ENCODE measurements around the gene SLC17A2. TPM values are rescaled to one million over a fixed set of nuclear protein-coding genes. Genes with fewer than 3 reads are reported as not detected.

SLC17A2 gene
- total and polyA plus RNA-seq, 2 of the 13 experiments (the other 11 are each of a cell fraction or from before 2014, with no cell fraction given) = 11.2 to 32.4 TPM

- TF ChIP-seq TFDP1 (CRISPR knock-in tag; IDR thresholded peaks at IDR 0.05; ENCODE audit: borderline replicate concordance) = no peak
- peak; percentile 79; the same call in 1 of the 2 replicates for TF ChIP-seq RCOR2 (CRISPR knock-in tag; IDR thresholded peaks at IDR 0.05)
- TF ChIP-seq ZSCAN9 (CRISPR knock-in tag; IDR thresholded peaks at IDR 0.05; ENCODE audit: borderline replicate concordance) = peak; percentile 68
- TF ChIP-seq ZNF232 (CRISPR knock-in tag; IDR thresholded peaks at IDR 0.05; ENCODE audit: borderline replicate concordance) = no peak
- no peak for TF ChIP-seq GTF3A (CRISPR knock-in tag; conservative IDR thresholded peaks at IDR 0.05)
- TF ChIP-seq RBFOX2 (IDR thresholded peaks at IDR 0.05; ENCODE audit: low read depth, low read length) = peak; percentile 38; the same call in 1 of the 2 replicates
- TF ChIP-seq ELF3 (CRISPR knock-in tag; IDR thresholded peaks at IDR 0.05) = peak; percentile 54
- TF ChIP-seq NAIF1 (CRISPR knock-in tag; IDR thresholded peaks at IDR 0.05; ENCODE audit: borderline replicate concordance) = no peak
- TF ChIP-seq EP300 (IDR thresholded peaks at IDR 0.05; ENCODE audit: low read depth in 2 of 2, low read length in 2 of 2) = peak in 1 of 2 experiments; percentile 78; a peak in 1 of 4 replicates
- no peak for TF ChIP-seq EP300 (CRISPR knock-in tag; IDR thresholded peaks at IDR 0.05; ENCODE audit: borderline replicate concordance)
- TF ChIP-seq HNF1B (CRISPR knock-in tag; IDR thresholded peaks at IDR 0.05) = peak; percentile 90
- TF ChIP-seq ZFP90 (CRISPR knock-in tag; IDR thresholded peaks at IDR 0.05; ENCODE audit: borderline replicate concordance) = no peak
- no peak for TF ChIP-seq ZNF33A (CRISPR knock-in tag; IDR thresholded peaks at IDR 0.05; ENCODE audit: borderline replicate concordance)
- 0 out of 2 replicates have a peak, but pooled peaks have one; percentile 11 for TF ChIP-seq KMT2A (CRISPR knock-in tag; IDR thresholded peaks at IDR 0.05)
- TF ChIP-seq KAT8 (CRISPR knock-in tag; IDR thresholded peaks at IDR 0.05) = peak; percentile 50; the same call in 1 of the 2 replicates
- peak; percentile 86 for TF ChIP-seq GATAD2A (CRISPR knock-in tag; IDR thresholded peaks at IDR 0.05)
- peak; percentile 47; the same call in 1 of the 2 replicates for TF ChIP-seq HDAC2 (CRISPR knock-in tag; IDR thresholded peaks at IDR 0.05)
- no peak for TF ChIP-seq ZNF891 (CRISPR knock-in tag; IDR thresholded peaks at IDR 0.05)
- no peak for TF ChIP-seq SALL2 (CRISPR knock-in tag; IDR thresholded peaks at IDR 0.05)
- TF ChIP-seq ZMYM2 (CRISPR knock-in tag; IDR thresholded peaks at IDR 0.05) = no peak
- 0 out of 2 replicates have a peak, but pooled peaks have one; percentile 41 for TF ChIP-seq YEATS2 (CRISPR knock-in tag; IDR thresholded peaks at IDR 0.05; ENCODE audit: borderline replicate concordance)
- TF ChIP-seq ZGPAT (CRISPR knock-in tag; IDR thresholded peaks at IDR 0.05) = peak; percentile 81
- peak; percentile 36; the same call in 1 of the 2 replicates for TF ChIP-seq ZKSCAN8 (CRISPR knock-in tag; IDR thresholded peaks at IDR 0.05; ENCODE audit: borderline replicate concordance)
- no peak for TF ChIP-seq TP53 (CRISPR knock-in tag; conservative IDR thresholded peaks at IDR 0.05)
- TF ChIP-seq SUZ12 (IDR thresholded peaks at IDR 0.05; ENCODE audit: low read depth, low read length) = no peak
- peak; percentile 43; the same call in 1 of the 2 replicates for TF ChIP-seq IKZF5 (CRISPR knock-in tag; IDR thresholded peaks at IDR 0.05)
- peak; percentile 63 for TF ChIP-seq RARA (CRISPR knock-in tag; IDR thresholded peaks at IDR 0.05)
- TF ChIP-seq RAD51 (IDR thresholded peaks at IDR 0.05; ENCODE audit: borderline replicate concordance) = no peak
These were observed 16.8 kb downstream of the SLC17A2 start (continued) for GRCh38 chr6:25913741-25914140.
